GM18502 (cell line): ENCODE results near the gene AUTS2.

ENCODE experiments used
- ATAC-seq: cut with Tn5 transposase; IDR thresholded peaks from one replicate; pipeline ENCODE4 v1.9.1; 2021; ENCODE audit warnings: mild to moderate bottlenecking; ENCODE audit not compliant: unreplicated experiment, poor library complexity

Gene AUTS2

DNA sequence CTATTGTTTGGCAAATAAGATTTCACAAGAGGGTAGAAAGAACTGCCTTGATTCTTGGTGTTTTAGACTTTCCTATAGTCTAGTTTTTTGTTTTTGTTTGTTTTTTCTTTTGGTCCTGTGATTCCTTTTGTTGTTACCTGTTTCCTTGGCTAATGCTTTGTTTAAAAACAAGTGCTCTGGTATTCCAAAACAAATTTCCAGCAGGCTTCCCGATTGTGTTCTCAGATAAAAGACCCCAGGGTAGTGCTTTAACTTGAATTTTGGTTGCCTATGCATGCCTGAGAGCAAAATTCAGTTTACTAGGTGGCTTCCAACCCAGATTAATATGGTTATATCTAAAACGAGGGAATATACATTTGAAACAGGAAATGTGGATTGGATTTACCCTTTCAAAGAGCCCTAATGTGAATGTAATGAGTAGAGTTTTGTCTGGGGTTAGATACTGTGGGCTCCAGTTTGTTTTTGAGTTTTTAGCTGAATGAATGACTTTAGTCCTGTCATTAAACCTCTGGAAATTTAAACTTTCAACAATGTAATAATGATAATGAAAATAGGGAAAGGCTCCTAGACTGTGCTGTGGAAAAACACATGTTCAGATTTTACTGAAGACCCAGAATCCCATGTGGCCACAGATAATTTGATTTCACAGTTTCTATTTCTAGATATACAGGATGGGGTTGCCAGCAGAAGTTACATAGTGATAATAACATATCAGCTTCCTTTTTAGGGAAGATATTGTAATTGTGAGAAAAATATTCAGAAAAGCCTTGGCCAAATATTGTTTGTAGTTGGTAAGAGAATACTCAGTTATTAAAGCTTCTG lies 23.9 kb downstream of the AUTS2 start:
- no peak for ATAC-seq

DNA sequence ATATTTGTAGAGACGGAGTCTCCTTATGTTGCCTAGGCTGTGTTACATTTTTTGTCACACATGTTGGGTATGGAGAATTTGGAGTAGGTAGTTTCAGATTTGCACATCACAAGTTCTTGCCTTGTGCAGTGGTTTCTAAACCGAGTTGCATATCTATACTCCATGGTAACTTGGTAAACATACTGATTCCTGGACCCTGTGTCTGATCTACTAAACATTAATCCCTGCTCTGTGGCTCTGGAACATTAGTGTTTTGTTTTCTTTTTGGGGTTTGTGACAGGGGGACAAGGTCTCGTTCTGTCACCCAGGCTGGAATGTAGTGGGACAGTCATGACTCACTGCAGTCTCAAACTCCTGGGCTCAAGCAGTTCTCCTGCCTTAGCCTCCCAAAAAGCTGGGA lies 24.7 kb downstream of the AUTS2 start:
- no peak for ATAC-seq

DNA sequence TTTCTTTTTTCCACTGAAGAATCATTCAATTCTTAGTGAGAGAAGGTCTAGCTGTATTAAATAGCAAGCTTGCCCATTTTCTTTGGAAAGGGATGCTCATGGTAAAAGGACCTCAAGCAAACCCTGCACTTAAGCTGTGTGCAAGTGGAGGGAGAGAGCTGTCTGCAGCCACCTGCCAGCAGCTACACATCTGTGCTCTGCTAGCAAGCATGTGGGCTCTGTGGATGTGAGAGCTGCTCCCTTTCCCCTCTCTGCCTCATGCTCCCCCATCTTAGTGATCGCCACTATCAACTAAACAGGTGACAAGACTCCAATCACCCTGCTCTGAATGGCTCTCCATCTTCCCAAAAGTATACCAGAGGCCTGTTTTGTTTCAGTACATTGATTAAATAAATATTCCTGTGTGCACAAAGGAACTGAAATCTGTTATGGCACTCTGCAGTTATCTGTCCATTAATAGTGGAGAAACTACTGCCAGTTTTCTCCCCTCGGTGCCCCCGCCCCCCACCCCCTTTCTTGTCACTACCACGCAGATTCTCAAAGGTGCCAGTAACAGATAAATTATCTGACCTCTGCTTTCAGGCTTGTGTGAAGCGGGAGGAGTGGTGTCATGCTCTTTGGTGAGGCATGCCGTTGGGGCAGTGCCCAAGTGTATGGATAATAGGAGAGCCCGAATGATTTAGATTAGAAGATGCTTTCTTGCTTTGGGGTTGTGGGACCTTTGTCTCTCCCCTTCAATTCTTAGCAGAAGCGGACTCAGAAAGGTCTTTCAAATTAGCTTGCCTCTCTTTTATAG lies 26.4 kb downstream of the AUTS2 start:
- ATAC-seq: no peak

DNA sequence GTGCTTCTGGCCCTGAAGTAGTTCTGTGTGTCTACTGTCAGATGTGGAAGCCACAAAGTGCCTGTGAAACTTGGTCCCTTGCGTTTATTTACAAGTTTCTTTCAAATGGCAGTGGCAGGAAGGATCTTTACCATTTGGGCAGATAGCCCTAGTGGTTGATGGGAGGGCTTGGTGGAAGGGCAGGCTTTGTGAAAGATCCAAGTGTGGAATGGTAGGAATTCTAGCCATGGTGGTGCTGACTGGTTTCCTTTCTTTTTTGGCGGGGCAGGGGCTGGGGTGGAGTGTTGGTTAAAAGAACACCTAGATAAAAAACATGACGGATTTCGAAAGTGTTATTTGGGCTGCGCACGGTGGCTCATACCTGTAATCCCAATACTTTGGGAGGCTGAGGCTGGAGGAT lies 27.0 kb downstream of the AUTS2 start:
- no peak for ATAC-seq

DNA sequence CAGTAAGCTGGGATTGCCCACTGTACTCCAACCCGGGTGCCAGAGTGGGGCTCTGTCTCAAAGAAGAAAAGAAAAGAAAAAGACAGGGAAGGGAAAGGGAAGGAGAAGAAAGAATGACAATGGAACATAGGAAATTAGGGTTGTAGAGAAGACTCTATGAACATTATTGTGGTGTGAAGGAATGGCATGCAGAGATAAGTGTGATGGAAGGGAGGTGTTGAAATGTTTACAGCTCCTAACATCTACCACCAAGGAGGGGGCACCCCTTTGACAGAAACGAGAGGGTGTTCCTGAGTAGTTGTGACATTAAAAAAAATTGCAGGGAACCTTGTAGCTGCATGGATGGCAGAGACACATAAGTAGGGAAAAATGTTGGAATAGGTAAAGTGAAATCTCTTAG lies 27.5 kb downstream of the AUTS2 start:
- no peak for ATAC-seq

DNA sequence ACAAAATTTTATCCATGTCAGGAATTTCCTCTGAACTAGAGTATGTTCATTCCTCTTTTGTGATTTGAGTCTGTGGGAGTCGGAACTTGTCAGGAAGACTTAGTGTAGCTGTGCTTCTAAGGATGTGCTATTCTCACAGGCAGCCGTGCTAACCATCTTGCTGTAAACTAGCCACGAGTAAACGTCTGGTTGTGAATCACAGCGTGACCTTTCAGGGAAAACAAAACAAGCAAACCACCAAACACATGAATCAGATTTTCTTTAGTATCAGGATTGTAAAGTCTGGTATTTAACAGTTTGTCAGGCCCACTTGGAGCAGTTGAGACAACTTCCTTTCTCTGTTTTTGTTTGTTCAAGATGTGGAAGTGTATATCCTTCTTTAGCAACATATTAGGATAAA lies 32.0 kb downstream of the AUTS2 start:
- ATAC-seq: no peak

DNA sequence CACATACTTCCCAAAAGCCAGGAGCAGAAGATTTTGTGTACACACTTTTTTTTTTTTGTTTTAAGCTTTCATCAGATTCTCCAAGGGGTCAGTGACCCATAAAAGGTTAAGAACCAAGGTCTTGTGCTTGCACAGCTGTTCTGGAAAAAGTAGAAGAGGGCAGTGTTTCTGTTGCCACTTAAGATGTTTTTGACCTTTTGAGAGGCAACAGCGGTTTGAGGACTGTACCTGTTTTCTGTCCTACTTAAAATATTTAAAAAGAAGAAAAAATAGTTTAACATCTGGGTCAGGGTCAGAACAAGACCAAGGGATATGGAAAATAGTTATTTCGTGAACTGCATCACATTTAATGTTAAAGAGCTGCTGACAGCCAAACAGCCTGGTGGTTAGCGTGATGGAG lies 32.9 kb downstream of the AUTS2 start:
- ATAC-seq: no peak

DNA sequence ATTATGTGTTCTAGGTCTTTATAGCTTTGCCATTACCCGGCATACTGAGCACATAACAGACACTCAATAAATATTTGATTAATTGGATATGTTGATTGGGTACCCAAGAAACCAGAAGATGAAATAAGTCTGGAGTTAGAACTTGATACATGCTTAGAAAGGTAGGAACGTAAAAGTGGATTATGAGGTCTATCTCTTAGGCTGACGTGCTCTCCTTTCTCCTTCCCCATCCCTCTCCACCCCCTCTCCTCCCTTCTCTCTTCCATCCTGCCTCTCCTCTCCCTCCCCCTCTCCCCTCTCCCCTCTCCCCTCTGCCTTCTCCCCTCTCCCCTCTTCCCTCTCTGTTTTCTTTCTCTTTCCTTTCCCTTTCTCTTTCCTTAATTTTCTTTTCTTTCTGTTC lies 34.0 kb downstream of the AUTS2 start:
- no peak for ATAC-seq

DNA sequence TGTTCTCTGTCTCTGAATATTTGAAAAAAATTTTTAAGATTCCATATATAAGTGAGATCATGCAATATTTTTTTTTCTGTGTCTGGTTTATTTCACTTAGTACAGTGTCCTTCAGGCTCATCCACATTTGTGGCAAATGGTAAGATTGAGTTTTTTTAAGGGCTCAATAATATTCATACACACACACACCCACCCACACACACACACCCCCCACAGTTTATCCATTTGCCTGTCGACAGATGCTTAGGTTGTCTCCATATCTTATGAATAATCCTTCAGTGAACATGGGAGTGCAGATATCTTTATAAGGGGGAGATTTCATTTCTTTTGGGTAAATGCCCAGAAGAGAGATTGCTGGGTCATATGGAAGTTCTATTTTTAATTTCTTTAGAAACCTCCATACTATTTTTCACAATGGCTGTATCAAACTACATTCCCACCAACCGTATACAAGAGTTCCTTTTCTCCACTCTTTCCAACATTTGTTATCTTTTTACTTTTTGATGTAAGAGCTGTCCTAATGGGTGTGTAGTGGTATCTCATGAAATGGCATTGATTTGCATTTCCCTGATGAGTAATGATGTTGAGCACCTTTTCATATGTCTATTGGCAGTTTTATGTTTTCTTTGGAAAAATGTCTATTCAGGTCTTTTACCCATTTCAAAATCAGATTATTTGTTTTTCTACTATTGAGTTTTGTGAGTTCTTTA lies 35.0 kb downstream of the AUTS2 start:
- no peak for ATAC-seq

DNA sequence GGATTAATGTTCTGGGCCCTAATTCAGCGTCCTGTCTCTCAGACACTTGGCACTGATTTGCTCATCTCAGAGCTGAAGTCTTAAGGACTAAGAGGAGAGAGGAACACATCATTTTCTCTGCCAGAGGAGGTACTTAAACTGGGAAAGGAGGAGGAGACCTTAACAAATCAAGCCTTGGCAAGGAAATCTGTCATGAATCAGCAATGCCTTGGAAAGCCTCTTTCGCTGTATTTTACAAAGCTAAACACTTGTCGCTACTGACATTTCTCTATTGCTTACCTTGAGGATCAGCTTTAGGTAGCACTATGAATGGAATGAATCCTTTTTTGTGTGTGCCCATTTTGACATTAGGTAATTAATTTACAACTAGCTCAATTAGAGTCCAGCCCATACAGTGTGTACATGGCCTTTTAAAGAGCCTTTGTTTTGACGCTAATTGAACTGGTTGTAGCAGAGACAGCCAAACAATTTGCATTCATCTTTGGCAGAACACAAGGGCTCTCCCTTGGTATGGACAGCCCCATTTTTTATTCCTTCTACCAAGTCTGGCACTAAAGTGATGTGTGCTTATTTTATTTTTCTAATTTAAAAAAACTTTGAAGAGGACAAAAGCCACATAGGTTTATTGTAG lies 37.4 kb downstream of the AUTS2 start:
- no peak for ATAC-seq

DNA sequence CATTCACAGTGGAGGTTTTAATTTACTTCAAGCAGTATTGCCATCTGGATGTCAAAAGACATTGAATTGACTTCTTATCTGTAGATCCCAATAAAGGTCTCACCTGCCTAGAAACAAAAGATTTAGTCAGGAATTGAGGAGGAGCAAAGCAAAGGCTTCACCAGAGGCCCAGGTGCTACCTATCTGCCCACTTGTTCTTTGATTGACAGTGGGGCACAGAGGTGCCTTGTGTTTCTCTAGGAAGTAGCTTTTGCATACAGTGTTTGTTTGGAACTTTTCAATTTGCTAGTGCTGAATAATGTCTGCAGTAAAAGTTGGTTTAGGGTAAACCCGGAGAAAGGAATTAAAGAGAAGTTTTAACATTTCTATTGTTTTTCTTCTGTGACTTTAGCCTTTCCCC lies 40.4 kb downstream of the AUTS2 start:
- ATAC-seq: no peak

DNA sequence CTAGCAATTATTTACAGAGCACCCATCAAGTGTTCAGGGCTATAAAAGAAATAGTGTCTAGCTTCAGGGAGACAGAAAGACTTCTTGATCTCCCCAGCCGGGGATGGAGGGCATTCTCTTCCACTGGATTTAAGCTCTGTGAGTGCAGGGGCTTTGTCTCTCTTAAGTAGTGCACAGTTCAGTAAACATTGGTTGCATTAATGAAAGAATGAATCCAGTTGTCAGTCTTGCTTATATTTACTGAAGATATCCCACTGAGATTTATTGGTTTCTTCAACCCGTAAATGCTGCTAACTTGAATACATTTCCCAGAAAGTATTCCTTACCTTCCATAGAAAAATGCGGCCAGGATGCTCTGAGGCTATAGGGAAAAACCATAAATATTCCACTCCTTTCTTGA lies 41.9 kb downstream of the AUTS2 start:
- no peak for ATAC-seq

DNA sequence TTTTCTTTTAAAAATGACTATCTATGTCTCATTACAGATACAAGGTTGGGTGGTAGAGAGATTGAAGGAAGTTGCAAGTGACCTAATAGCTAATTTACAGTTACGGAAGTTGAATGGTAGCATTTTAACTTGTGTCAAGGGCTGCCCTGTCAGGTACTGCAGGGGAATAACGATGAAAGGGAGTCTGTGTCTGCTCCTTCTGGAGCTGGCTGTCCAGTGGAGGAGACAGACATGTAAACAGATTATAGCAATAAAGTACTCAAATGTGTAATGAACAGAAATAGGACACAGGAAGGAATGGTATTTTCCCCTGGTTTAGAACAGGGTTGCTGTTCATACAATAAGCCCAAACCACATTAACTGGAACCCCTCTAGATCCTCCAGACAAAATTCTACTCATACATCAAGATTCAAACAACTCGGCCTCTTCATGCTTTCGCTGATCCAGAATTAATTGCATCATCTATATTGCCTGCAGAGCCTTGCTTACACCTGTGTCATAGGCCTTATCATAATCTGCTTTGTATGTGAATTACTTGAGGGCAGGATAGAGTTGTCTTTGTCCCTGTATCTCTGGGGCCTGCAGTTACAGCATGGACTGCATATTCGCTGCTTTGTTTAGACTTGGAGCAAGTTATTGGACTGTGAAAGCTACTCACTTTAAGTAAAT lies 42.8 kb downstream of the AUTS2 start:
- ATAC-seq: no peak

DNA sequence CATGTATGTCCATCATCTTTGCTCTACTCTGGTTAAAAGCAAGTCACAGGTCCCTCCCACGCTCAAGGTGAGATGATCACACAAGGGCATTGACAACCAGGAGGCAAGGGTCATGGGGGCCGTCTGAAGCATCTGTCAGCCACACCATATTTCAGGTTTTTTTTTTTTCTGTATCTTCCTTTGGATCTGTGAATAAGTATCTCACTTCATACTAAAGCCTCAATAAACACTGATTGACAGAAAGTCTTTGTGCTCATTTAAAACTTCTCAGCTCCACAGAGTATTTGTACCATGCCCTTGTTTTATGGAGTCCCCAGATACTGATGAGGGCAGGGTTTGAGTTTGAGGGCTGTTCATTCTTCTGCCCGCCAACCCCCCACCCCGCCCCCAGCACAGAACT lies 45.0 kb downstream of the AUTS2 start:
- ATAC-seq: no peak

DNA sequence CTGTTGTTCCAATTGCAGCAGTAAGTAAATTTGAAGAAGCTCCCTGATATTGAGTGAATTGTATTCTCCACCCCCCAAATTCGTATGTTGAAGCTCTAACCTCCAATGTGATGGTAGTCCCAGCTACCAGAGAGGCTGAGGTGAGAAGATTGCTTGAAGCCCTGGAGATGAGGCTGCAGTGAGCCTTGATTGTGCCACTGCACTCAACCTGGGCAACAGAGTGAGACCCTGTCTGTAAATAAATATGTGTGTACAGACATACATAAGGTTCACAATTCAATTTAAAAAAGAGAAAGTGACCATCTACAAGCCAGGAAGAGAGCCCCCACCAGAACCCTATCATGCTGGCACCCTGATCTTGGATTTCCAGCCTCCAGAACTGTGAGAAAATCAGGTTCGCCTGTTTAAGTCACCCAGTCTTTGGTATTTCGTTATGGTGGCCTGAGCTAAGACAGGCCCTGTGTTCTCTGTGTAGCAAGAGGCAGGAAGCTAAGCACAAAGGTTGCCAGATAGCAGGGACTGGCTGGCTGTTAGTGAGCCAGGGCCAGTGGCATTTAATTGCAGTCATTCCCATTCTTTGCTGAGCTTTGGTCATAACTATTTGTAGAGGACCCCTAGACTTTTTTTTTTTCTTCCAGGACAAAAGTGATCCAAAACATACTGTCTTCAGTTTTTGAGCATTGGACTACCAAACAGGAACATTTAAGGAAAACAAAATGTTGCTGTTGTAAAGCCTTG lies 45.6 kb downstream of the AUTS2 start:
- ATAC-seq: no peak

DNA sequence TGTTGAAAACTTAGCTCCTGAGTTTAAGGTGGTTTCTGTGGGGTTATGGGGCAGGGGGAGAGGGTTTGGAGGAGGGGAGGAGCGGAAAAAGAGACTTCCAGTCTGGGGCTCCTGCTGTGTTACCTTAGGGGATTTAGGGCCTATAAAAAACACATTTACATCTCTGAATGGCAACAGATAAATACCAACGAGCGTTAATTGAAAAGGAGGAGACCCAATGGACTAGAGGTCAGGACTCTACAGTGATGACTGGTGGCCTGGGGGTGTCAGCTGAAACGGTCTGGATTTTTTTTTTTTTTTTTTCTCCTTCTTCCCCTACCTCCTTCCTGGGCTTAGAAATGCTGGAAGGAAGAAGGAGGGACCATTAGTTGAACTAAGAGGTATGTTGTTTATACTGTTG lies 47.4 kb downstream of the AUTS2 start:
- no peak for ATAC-seq

DNA sequence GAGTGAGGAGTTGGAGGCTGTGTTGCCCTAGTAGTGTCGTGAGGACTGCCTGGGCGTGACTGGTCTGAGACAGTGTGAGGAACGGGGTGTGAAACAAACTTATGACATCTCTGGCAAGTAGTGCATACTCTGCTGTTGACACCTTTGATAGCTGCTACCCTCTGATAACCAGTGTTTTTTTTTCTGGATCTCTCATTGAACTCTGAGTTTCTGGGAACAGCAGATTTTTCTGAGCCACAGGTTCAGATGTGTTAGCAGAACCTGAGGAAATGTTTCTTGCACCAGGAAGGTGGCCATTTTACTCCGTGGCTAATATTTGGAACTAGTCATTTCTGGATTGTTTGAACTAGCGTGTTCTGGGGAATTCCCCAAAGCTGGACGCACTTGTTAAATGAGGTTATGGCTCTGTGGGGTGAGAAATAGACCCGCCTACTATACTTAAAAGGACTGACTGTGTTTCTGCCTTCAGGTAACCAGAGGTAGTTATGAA lies 52.9 kb downstream of the AUTS2 start:
- ATAC-seq: peak; percentile 88

DNA sequence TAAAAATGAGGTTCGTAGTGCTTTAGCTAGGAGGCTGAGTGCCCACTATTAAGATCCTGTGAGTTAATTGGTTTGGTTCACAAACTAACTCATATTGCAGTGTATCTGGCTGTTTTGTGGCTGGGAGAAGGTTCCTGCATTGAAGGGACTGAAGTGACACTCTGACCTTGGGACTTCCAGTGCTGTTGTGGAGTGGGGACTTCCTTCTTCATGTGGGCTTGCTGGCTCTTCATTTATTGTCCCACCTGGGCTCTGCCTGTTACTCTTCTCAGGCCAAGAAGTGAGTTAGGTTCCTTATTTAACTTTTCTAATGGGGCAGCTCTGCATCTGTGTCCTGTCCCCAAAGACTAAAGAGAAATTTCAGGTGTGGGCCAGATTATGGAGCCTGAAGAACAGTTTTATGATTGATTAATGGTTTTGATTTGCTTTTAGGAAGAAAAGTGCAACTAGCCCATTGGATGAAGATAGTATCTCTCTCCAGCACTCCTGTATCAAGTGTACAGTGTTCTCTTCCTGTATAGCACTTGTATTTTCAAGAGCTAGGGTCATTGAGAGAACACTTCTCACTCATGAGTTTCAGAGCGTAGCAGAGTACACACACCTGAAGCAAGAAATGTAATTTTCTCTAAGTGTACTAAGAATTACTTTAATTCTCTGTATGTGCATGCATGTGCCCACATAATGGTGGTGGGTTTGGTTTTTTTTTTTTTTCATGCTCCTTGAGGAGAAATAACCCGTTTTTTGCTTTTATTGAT lies 54.8 kb downstream of the AUTS2 start:
- no peak for ATAC-seq

DNA sequence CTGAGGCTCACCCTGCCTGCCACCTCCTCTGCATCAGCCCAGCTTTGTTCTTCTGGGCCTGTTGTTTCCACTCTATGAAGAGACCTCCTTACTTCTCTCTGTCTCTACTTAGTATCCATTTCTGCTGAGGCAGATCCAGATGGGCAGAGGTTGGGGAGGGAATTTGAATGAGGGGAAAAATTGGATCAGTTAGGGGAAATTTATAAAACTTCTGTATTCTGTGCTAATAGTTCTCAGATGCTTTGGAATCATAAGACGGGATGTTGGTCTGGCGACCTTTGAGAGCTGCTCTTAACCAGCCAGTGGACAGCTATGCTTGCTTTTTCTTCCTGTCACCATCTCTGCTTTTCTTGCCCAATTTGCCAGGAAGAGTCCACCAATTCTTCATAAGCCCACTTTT lies 55.5 kb downstream of the AUTS2 start:
- no peak for ATAC-seq
